Spinal cord (tissue), 10 donors: ENCODE data around the gene NEK3. TPM values are rescaled to one million over a fixed set of nuclear protein-coding genes. Genes with fewer than 3 reads are reported as not detected.
"Not testable (repeated sequence)": the region's sequence is repeated elsewhere in the genome, so short reads cannot be mapped to it uniquely, and the experiment has no call there.

Experiments used
- DNase-seq, 6 donors: peaks; one replicate each; pipeline versions ENCODE4 v3.0.0 to v3.0.0-alpha.2; 2013 to 2015; ENCODE audit warnings: low spot score in 6 of 6, low read depth in 4 of 6
- H3K27ac ChIP-seq: one replicate; pipeline ENCODE4 v1.5.1; 2013; ENCODE audit warnings: low read depth, low read length, control low read depth
- H3K27me3 ChIP-seq: one replicate; pipeline ENCODE4 v1.6.1; 2013; ENCODE audit warnings: low read length; ENCODE audit not compliant: control insufficient read depth, insufficient read depth
- H3K36me3 ChIP-seq: one replicate; pipeline ENCODE4 v1.6.1; 2013; ENCODE audit warnings: low read length; ENCODE audit not compliant: control insufficient read depth, insufficient read depth
- H3K4me1 ChIP-seq: one replicate; pipeline ENCODE4 v1.6.1; 2013; ENCODE audit warnings: low read length; ENCODE audit not compliant: control insufficient read depth, insufficient read depth
- H3K4me3 ChIP-seq: one replicate; pipeline ENCODE4 v1.5.1; 2013; ENCODE audit warnings: low read depth, low read length, control low read depth
- H3K9me3 ChIP-seq: one replicate; pipeline ENCODE4 v1.6.1; 2013; ENCODE audit warnings: low read length; ENCODE audit not compliant: control insufficient read depth, insufficient read depth
- WGBS: methylation state at CpG from one replicate; pipeline ENCODE4 v1.1.5; 2013; ENCODE audit warnings: missing lambda C conversion rate; ENCODE audit not compliant: insufficient coverage; 5-methylcytosine and 5-hydroxymethylcytosine counted together
- polyA plus RNA-seq, 2 donors: library from polyadenylated mRNA; unstranded; fragments of 120-200 nt; gene quantifications; one replicate each; pipeline ENCODE4 v1.2.1, GENCODE V29; 2013; ENCODE audit not compliant: insufficient read length in 2 of 2
- total RNA-seq, 2 donors: library from RNA; depleted of rRNA in 1 of 2; stranded (reverse); fragments of 120-200 nt in 1 of 2; fragments of >200 nt in 1 of 2; gene quantifications; one replicate each; pipeline versions ENCODE4 v1.2.3 to v1.2.4, GENCODE V29; 2013 to 2014
- donor health status: healthy.

Gene NEK3
- total and polyA plus RNA-seq, 4 donors: 11.4 to 29.1 (median 19.8) TPM

DNA sequence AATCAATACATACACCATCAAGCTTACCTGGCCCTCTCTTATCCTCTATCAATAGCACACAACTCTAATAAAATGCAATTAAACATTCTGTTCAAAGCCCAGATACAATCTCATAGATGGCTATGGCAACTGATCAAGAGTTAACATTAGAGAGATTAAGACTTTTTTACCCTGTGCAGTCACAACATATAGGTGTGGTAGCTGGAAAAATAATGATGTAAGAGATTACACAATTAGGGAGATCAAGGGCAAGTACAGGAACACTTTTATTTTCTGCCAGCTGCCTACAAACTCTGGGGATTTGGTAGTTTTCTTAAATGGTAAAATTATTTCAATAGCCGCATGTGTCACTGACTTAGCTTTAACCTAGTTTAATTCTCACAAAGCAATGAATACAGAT, 12.3 kb upstream of the NEK3 start:
- not testable (repeated sequence) for DNase-seq, H3K27me3 ChIP-seq, H3K4me1 ChIP-seq, H3K9me3 ChIP-seq, H3K4me3 ChIP-seq, H3K27ac ChIP-seq
- no CpG with 5 or more reads among the region's 1 CpG for WGBS
- peaks cover 15% of the 10 kb centered on the region for H3K36me3 ChIP-seq

DNA sequence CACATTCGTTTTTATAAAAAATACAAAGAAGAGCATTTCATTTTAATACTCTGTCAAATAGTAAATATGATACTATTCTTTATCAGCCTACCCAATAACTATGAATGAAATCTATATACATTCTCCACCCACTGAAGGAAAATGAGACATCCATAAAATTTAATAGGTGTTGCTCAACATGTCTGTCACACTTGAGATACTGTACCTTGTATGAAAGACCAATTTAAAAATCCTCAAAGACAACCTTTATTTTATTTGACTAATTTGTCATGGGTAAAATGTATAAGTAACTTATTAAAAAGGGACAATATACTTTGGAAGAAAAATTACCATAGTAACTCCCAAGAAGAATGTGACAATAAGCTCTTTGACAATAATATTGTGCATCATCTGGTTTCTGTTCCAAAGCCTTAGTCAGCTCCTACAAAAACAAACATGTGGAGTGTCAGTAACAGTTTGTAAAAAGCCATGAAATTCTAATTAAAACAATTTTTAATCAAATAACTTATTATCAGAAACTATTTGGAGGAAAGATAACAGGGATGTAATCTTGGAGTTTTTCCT, 11.5 kb upstream of the NEK3 start:
- H3K27me3 ChIP-seq, H3K4me3 ChIP-seq, H3K4me1 ChIP-seq, DNase-seq, H3K9me3 ChIP-seq: not testable (repeated sequence)
- no CpG with 5 or more reads among the region's 1 CpG for WGBS
- H3K36me3 ChIP-seq: peaks cover 19% of the 10 kb centered on the region
- H3K27ac ChIP-seq: peak overlapping the region; percentile 47

DNA sequence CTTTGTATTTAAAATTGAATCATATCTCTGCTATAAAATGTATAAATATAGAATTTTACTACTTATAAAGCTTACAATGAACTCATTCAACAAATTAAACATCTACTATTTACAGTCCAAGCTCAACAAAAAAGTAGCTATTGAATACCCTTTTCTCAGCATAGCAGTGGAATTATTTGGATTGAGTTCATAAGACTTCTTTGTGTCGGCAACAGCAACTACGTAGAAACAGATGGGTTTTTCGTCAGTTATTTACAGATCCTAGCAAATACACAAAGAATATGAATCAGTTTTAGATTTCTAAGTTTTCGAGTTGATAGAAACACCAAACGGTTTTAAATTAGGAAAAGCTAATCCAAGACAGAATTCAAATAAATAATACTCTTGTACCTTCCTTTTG, 10.4 kb upstream of the NEK3 start:
- H3K27me3 ChIP-seq: no peaks in the 10 kb centered on the region
- no peaks in the 10 kb centered on the region for H3K9me3 ChIP-seq
- no peak for DNase-seq
- H3K4me3 ChIP-seq: no peak overlapping the region
- no peaks in the 10 kb centered on the region for H3K4me1 ChIP-seq
- 100% methylated on average over 1 of the region's 5 CpGs for WGBS
- peak overlapping the region; percentile 76 for H3K27ac ChIP-seq
- H3K36me3 ChIP-seq: peaks cover 18% of the 10 kb centered on the region

DNA sequence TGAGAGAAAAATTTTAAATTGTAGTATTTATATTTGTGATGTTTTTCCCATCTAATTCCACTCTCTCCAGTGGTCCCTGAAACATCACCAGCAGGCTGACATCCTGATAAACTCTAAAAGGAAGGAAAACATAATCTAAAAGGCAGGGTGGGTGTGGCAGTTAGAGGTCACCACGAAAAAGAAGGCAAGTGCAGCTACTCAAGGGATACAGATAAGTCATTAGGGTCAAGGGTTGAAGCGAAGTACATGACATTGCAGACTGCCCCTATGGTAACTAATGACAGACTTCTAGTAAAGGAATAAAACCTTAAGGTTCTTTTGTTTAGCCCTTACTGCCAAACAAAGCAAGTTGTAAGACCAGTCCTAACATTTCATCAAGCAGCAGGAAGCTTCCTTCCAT, 6.0 kb upstream of the NEK3 start:
- H3K36me3 ChIP-seq: peaks cover 15% of the 10 kb centered on the region
- no peaks in the 10 kb centered on the region for H3K9me3 ChIP-seq
- WGBS: 40% methylated on average over 1 of the region's 2 CpGs
- H3K27me3 ChIP-seq: no peaks in the 10 kb centered on the region
- H3K27ac ChIP-seq: no peak overlapping the region
- no peak for DNase-seq
- H3K4me3 ChIP-seq: no peak overlapping the region
- H3K4me1 ChIP-seq: peaks cover 2% of the 10 kb centered on the region

DNA sequence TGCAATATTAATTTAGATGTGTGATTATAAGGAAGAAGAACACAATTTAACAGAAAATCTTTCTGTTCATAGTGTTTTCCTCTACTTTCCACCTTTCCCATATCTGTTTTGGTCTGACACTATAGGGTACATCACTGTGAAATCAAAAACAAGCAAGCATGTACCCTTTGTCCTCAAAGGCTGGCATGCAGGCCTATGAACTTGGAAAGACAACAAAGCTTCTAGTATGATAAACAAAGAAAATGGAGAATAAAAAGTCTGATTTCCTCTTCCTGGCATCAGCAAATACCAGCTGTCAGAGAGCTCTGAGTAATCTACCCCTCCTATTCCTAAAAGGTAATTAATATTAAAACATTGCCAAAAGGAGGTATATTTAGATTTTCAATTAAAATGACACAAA, 5.6 kb upstream of the NEK3 start:
- no peaks in the 10 kb centered on the region for H3K9me3 ChIP-seq
- H3K27me3 ChIP-seq: no peaks in the 10 kb centered on the region
- peaks cover 5% of the 10 kb centered on the region for H3K4me1 ChIP-seq
- H3K27ac ChIP-seq: no peak overlapping the region
- no peak for DNase-seq
- H3K4me3 ChIP-seq: no peak overlapping the region
- peaks cover 15% of the 10 kb centered on the region for H3K36me3 ChIP-seq

DNA sequence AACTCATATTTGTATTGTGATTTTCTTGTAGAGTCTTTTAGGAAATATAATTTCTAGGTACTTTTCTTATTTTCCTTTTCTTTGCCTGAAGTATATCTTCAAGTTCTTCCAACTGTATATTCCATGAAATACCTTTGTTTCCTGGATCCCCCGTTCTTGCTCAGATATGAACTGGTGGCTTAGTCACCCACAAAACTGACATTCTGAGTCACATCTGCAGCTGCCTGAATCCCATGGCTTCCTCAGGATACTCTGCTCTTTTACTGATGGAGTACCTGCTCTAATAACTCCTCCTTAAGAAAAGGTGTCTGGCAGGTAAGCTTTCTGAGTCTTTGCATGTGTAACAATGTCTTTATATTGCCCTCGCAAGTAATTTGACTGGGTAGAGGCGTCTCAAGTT, 4.5 kb upstream of the NEK3 start:
- peaks cover 13% of the 10 kb centered on the region for H3K36me3 ChIP-seq
- H3K4me3 ChIP-seq, H3K27me3 ChIP-seq, H3K9me3 ChIP-seq, H3K4me1 ChIP-seq, DNase-seq, H3K27ac ChIP-seq: not testable (repeated sequence)
- 100% methylated on average over 1 of the region's 3 CpGs for WGBS

DNA sequence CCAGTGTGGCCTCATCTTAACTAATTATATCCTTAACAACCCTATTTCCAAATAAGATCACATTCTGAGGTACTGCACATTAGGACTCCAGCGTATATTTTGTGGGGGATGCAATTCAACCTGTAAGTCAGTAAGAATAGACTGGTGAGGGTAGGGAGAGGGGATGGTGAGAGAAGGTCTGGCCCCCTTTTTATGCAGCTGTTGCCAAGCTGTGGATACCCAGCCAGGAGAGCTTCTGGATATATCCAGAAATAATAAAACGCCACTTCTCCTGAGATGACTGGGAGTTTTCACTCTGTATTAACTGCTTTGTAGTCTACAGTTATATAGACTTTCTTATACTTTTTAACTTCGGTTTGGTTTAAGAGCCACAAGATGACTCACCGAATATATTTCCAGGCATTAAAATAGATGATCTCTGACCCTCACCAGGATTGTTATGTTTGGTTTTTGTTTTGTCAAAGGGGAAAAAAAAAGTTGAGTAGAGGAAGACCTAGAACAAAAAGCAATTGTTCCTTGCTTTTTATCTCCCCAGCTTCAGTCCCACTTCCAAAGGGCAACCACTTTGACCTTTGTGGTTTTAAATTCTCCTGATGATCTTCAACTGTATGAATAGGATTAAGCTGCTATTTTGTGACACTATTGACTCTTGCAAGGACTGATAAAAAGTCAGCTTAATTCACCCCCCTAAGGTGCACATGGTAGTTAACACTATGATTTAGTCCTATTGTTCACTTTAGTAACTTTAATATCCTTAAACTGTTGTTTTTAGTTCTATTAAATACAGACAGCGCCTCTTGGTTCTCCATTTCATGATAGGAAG, 3.1 kb upstream of the NEK3 start:
- Histone ChIP-seq H3K9me3 (no peaks in the 10 kb centered on the region), H3K36me3 (peaks cover 8% of the 10 kb centered on the region), H3K27ac (no peak overlapping the region), H3K4me3 (no peak overlapping the region), H3K4me1 (peaks cover 5% of the 10 kb centered on the region), H3K27me3 (no peaks in the 10 kb centered on the region)
- WGBS: 100% methylated on average over 1 of the region's 5 CpGs
- no peak for DNase-seq

DNA sequence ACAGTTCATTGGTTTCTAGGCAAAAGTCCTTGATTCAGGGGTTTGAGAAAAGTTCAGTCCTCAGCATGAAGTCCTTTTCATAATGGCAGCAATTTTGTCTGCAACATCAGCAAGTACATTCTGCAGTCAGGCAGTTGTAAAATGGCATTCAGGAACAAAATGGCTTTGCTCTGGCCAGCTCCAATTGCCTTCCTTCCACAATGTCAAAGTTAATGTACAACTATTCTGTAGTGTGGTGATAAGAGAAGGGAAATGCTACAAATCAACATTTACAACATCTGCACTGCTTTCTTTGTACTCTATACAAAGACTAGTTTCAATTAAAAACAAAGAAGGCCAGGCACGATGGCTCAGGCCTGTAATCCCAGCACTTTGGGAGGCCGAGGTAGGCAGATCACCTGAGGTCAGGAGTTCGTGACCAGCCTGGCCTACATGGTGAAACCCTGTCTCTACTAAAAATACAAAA, 1.8 kb upstream of the NEK3 start:
- Histone ChIP-seq H3K4me3 (no peak overlapping the region), H3K27me3 (no peaks in the 10 kb centered on the region), H3K36me3 (peaks cover 3% of the 10 kb centered on the region), H3K27ac (no peak overlapping the region), H3K4me1 (peaks cover 5% of the 10 kb centered on the region), H3K9me3 (no peaks in the 10 kb centered on the region)
- 53% methylated on average over 3 of the region's 3 CpGs for WGBS
- DNase-seq: peak in 1 of 6 donors; percentile 1

DNA sequence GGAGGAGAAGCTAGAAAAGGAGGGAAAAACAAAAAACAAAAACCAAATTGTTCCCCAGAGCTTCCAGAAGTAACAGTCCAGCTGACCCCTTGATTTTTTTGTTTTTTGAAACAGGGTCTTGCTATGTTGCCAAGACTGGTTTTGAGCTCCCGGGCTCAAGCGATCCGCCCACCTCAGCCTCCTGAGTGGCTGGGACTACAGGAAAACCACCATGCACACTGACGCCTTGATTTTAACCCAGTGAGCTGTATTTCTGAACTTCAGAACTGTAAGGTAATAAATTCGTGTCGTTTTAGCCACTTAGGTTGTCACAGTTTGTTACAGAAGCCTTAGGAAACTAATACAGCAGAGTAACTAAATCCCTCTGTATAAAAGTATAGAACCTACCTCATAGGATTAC, 1.1 kb upstream of the NEK3 start:
- DNase-seq: no peak
- WGBS: 49% methylated on average over 4 of the region's 6 CpGs
- Histone ChIP-seq H3K27me3 (no peaks in the 10 kb centered on the region), H3K27ac (no peak overlapping the region), H3K4me1 (peaks cover 5% of the 10 kb centered on the region), H3K9me3 (no peaks in the 10 kb centered on the region), H3K4me3 (no peak overlapping the region), H3K36me3 (peaks cover 2% of the 10 kb centered on the region)

DNA sequence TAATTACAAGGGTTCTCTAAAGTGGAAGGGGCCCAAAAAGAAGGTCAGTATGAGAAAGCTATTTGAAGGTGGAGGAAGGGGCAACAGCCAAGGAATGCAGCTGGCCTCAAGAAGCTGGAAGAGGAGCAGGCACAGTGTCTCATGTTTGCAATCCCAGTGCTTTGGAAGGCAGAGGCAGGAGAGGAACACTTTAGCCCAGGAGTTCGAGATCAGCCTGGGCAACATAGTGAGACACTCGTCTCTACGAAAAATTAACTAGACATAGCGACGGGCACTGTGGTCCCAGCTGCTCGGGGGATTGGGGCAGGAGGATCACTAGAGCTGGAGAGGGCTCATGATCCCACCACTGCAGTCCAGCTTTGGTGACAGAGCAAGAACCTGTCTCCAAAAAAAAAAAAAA, 656 bp upstream of the NEK3 start:
- WGBS: 98% methylated on average over 5 of the region's 6 CpGs
- H3K9me3 ChIP-seq: no peaks in the 10 kb centered on the region
- peaks cover 2% of the 10 kb centered on the region for H3K36me3 ChIP-seq
- no peak overlapping the region for H3K4me3 ChIP-seq
- no peak overlapping the region for H3K27ac ChIP-seq
- no peak for DNase-seq
- peaks cover 5% of the 10 kb centered on the region for H3K4me1 ChIP-seq
- H3K27me3 ChIP-seq: no peaks in the 10 kb centered on the region
